K562 (cell line): Measurements from ENCODE around the gene YPEL1.

ENCODE experiments used
- CEBPB ChIP-seq: fragments of 450-650 bp; IDR thresholded peaks from 2 replicates; pipeline ENCODE4 v1.6.1; 2016; ENCODE audit warnings: missing genetic modification characterization, missing compliant biosample characterization
- CHD2 ChIP-seq: IDR thresholded peaks from 2 replicates; pipeline ENCODE4 v1.6.1; 2011; ENCODE audit warnings: low read depth, low read length
- CTCF ChIP-seq, 3 experiments: IDR thresholded peaks in 2 of 3; conservative IDR thresholded peaks in 1 of 3; 2 replicates each; pipeline ENCODE4 v1.5.1; 2011 to 2012; ENCODE audit warnings: low read length in 3 of 3, mild to moderate bottlenecking in 3 of 3, control low read depth in 2 of 3, improper control_type of control experiment in 1 of 3, inconsistent platforms in 1 of 3, low read depth in 1 of 3, mixed read lengths in 1 of 3, moderate library complexity in 1 of 3; ENCODE audit not compliant: insufficient read depth in 2 of 3
- POLR3A ChIP-seq: IDR thresholded peaks from 2 replicates; pipeline ENCODE4 v1.6.1; 2011; ENCODE audit warnings: borderline replicate concordance, mild to moderate bottlenecking, moderate library complexity; ENCODE audit not compliant: insufficient read length, insufficient read depth; ENCODE audit errors: extremely low read depth
- SIX5 ChIP-seq, 2 experiments: IDR thresholded peaks; 2 replicates each; pipeline ENCODE4 v1.6.1; 2011; ENCODE audit warnings: low read length in 2 of 2, borderline replicate concordance in 1 of 2, low read depth in 1 of 2, mild to moderate bottlenecking in 1 of 2, moderate library complexity in 1 of 2; ENCODE audit not compliant: insufficient read depth in 1 of 2
- YY1 ChIP-seq, 3 experiments: IDR thresholded peaks; 2 replicates each; pipeline ENCODE4 v1.6.1; 2011; ENCODE audit warnings: low read length in 2 of 3, mild to moderate bottlenecking in 2 of 3, moderate library complexity in 2 of 3, borderline replicate concordance in 1 of 3, control low read depth in 1 of 3, low read depth in 1 of 3; ENCODE audit not compliant: insufficient read depth in 3 of 3, insufficient replicate concordance in 2 of 3, control insufficient read depth in 1 of 3, insufficient read length in 1 of 3; ENCODE audit errors: extremely low read depth in 1 of 3
- ZNF644 ChIP-seq: fragments of 200-800 bp; sonication (Bioruptor generic); IDR thresholded peaks from 2 replicates; pipeline ENCODE4 v1.6.1; 2016; ENCODE audit warnings: low read depth, missing genetic modification characterization, missing compliant biosample characterization
- TF ChIP-seq, protein P1 (sequence below): sonication (generic); formaldehyde crosslinking; IDR thresholded peaks from 2 replicates; pipeline ENCODE4 v1.5.0; 2020; ENCODE audit warnings: missing genetic modification reagents

GRCh38 chr22:21708960-21709359 lies 26.6 kb downstream of the YPEL1 start:
- TF ChIP-seq, protein P1, sequence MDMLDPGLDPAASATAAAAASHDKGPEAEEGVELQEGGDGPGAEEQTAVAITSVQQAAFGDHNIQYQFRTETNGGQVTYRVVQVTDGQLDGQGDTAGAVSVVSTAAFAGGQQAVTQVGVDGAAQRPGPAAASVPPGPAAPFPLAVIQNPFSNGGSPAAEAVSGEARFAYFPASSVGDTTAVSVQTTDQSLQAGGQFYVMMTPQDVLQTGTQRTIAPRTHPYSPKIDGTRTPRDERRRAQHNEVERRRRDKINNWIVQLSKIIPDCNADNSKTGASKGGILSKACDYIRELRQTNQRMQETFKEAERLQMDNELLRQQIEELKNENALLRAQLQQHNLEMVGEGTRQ (CRISPR knock-in tag) = no peak
- TF ChIP-seq CEBPB (tag) = no peak
- no peak for TF ChIP-seq SIX5 (IDR thresholded peaks at IDR 0.05; ENCODE audit: borderline replicate concordance in 1 of 2, insufficient read depth in 1 of 2, low read depth in 1 of 2, low read length in 2 of 2)
- no peak for TF ChIP-seq YY1 (IDR thresholded peaks at IDR 0.05; ENCODE audit: borderline replicate concordance in 1 of 3, control insufficient read depth in 1 of 3, extremely low read depth in 1 of 3, insufficient read depth in 3 of 3, insufficient read length in 1 of 3, insufficient replicate concordance in 2 of 3, low read depth in 1 of 3, low read length in 2 of 3)
- no peak for TF ChIP-seq POLR3A
- no peak for TF ChIP-seq CHD2
- no peak for TF ChIP-seq CTCF (IDR thresholded peaks at IDR 0.05 in 2 of 3, conservative IDR thresholded peaks at IDR 0.05 in 1 of 3; ENCODE audit: insufficient read depth in 2 of 3, low read depth in 1 of 3, low read length in 3 of 3)
- no peak for TF ChIP-seq ZNF644 (tag)
